HepG2 (cell line): ENCODE measurements around the gene ARHGEF1. TPM values are rescaled to one million over a fixed set of nuclear protein-coding genes. Genes with fewer than 3 reads are reported as not detected.

ENCODE experiments used
- ATAC-seq: fragments of 200-7000 bp; cut with Tn5 transposase; 3 replicates; pipeline ENCODE4 v1.9.1; 2020; ENCODE audit warnings: mild to moderate bottlenecking, moderate library complexity
- BruUV-seq: library from RNA; stranded (reverse); fragments of 400-500 nt; replicated peaks from 2 replicates; lab custom pipeline; 2021; lab: Mats Ljungman, UMichigan
- CTCF ChIA-PET: fragments of 300-600 bp; formaldehyde crosslinking; extraction: SDS; loops from one replicate; lab custom pipeline; 2021; ENCODE audit warnings: low total read pairs, inconsistent platforms, low intra/inter-chr PET ratio; lab: Yijun Ruan, JAX
- POLR2A ChIA-PET: fragments of 350-600 bp; sonication (Branson Sonifier 250); formaldehyde crosslinking; loops from one replicate; lab custom pipeline; 2020; ENCODE audit warnings: antibody characterized with exemption, inconsistent platforms; lab: Yijun Ruan, JAX
- DNase-seq: peaks from one replicate; pipeline ENCODE4 v3.0.0-alpha.2; 2015; ENCODE audit warnings: low spot score
- FAIRE-seq: peaks from 3 replicates; lab custom pipeline; 2011; peaks lifted over from hg19 to GRCh38; lab: Jason Lieb, UNC
- H2AFZ ChIP-seq: one replicate; pipeline ENCODE4 v1.6.1; 2011; ENCODE audit warnings: low read length, inconsistent platforms
- H3K27ac ChIP-seq: fragments of 300-600 bp; 3 replicates; pipeline ENCODE4 v1.8.0; 2011; ENCODE audit warnings: mixed run types, mild to moderate bottlenecking, mixed read lengths, low read length, inconsistent platforms; ENCODE audit not compliant: insufficient read depth; ENCODE audit errors: extremely low read length
- H3K27me3 ChIP-seq, 2 experiments: fragments of 200-600 bp in 1 of 2; 2 replicates in 1 of 2; 3 replicates in 1 of 2; pipeline versions ENCODE4 v1.6.0 to v1.8.0; 2011; ENCODE audit warnings: low read length in 2 of 2, mild to moderate bottlenecking in 2 of 2, moderate library complexity in 2 of 2, inconsistent platforms in 1 of 2; ENCODE audit not compliant: insufficient read depth in 2 of 2, control insufficient read depth in 1 of 2
- H3K36me3 ChIP-seq, 2 experiments: fragments of 200-600 bp in 1 of 2; replicated peaks in 1 of 2; 2 replicates in 1 of 2; 3 replicates in 1 of 2; pipeline versions ENCODE4 v1.5.1 to v1.8.0; 2011; ENCODE audit warnings: low read length in 2 of 2, inconsistent platforms in 1 of 2; ENCODE audit not compliant: insufficient read depth in 2 of 2, control insufficient read depth in 1 of 2
- H3K4me1 ChIP-seq: 2 replicates; pipeline ENCODE4 v1.5.1; 2012; ENCODE audit warnings: low read length, inconsistent platforms; ENCODE audit not compliant: insufficient read depth
- H3K4me2 ChIP-seq: 2 replicates; pipeline ENCODE4 v1.6.0; 2011; ENCODE audit warnings: low read depth, low read length, inconsistent platforms
- H3K4me3 ChIP-seq, 3 experiments: fragments of 200-600 bp in 1 of 3; sonication (generic), shearing (Covaris generic) in 1 of 3; replicated peaks in 1 of 3; 2 replicates each; pipeline ENCODE4 v1.5.1; 2011 to 2016; ENCODE audit warnings: low read length in 3 of 3, inconsistent platforms in 2 of 3, low read depth in 2 of 3, mild to moderate bottlenecking in 2 of 3, control low read depth in 1 of 3, mixed read lengths in 1 of 3; ENCODE audit not compliant: insufficient read depth in 1 of 3
- H3K79me2 ChIP-seq: one replicate; pipeline ENCODE4 v1.6.1; 2011; ENCODE audit warnings: low read length, inconsistent platforms; ENCODE audit not compliant: insufficient read depth
- H3K9ac ChIP-seq: 2 replicates; pipeline ENCODE4 v1.6.0; 2011; ENCODE audit warnings: mild to moderate bottlenecking, low read depth, low read length, inconsistent platforms; ENCODE audit not compliant: insufficient read depth
- H3K9me3 ChIP-seq: 2 replicates; pipeline ENCODE4 v1.5.1; 2012; ENCODE audit warnings: mild to moderate bottlenecking, low read length
- H4K20me1 ChIP-seq: 2 replicates; pipeline ENCODE4 v1.6.0; 2011; ENCODE audit warnings: inconsistent platforms, mild to moderate bottlenecking, low read length, moderate library complexity; ENCODE audit not compliant: insufficient read depth
- BORCS8-MEF2B ChIP-seq: sonication (generic); formaldehyde crosslinking; IDR thresholded peaks from 2 replicates; pipeline ENCODE4 v1.8.0; 2022; ENCODE audit warnings: mild to moderate bottlenecking, missing genetic modification reagents
- EP300 ChIP-seq, 3 experiments: sonication (generic) in 1 of 3; formaldehyde crosslinking in 1 of 3; IDR thresholded peaks; 2 replicates each; pipeline versions ENCODE4 v1.5.1 to v1.6.1; 2011 to 2020; ENCODE audit warnings: low read depth in 2 of 3, low read length in 2 of 3, borderline replicate concordance in 1 of 3, improper control_type of control experiment in 1 of 3, mild to moderate bottlenecking in 1 of 3, missing genetic modification reagents in 1 of 3, moderate library complexity in 1 of 3
- GTF2F1 ChIP-seq: fragments of 150-350 bp; IDR thresholded peaks from 2 replicates; pipeline ENCODE4 v1.6.1; 2014; ENCODE audit warnings: low read length
- HNRNPL ChIP-seq: fragments of 200-400 bp; formaldehyde crosslinking; IDR thresholded peaks from 2 replicates; pipeline ENCODE4 v1.6.1; 2017; ENCODE audit warnings: mild to moderate bottlenecking, low read depth, low read length
- MATR3 ChIP-seq: sonication (generic); formaldehyde crosslinking; IDR thresholded peaks from 2 replicates; pipeline ENCODE4 v1.4.0; 2020; ENCODE audit warnings: missing genetic modification reagents
- NFE2L2 ChIP-seq: fragments of 150-350 bp; IDR thresholded peaks from 2 replicates; pipeline ENCODE4 v1.6.1; 2014; ENCODE audit warnings: low read length
- NFKBIZ ChIP-seq: IDR thresholded peaks from 2 replicates; pipeline ENCODE4 v1.6.1; 2018; ENCODE audit warnings: missing genetic modification reagents, missing compliant biosample characterization
- REXO4 ChIP-seq: sonication (generic); formaldehyde crosslinking; IDR thresholded peaks from 2 replicates; pipeline ENCODE4 v1.8.0; 2022; ENCODE audit warnings: missing genetic modification reagents, mild to moderate bottlenecking, borderline replicate concordance
- RORA ChIP-seq: sonication (generic); formaldehyde crosslinking; IDR thresholded peaks from 2 replicates; pipeline ENCODE4 v1.5.0; 2020; ENCODE audit warnings: mild to moderate bottlenecking, missing genetic modification reagents, moderate library complexity
- TBL1XR1 ChIP-seq: fragments of 150-350 bp; IDR thresholded peaks from 2 replicates; pipeline ENCODE4 v1.6.1; 2014; ENCODE audit warnings: borderline replicate concordance, low read length; ENCODE audit not compliant: partially characterized antibody
- THYN1 ChIP-seq: sonication (generic); formaldehyde crosslinking; IDR thresholded peaks from 2 replicates; pipeline ENCODE4 v1.8.1; 2023; ENCODE audit warnings: low read depth, mild to moderate bottlenecking, moderate library complexity, missing genetic modification reagents, borderline replicate concordance
- ZNF205 ChIP-seq: IDR thresholded peaks from 2 replicates; pipeline ENCODE4 v1.6.1; 2018; ENCODE audit warnings: missing biosample characterization, missing genetic modification reagents
- ZNF224 ChIP-seq: sonication (generic); formaldehyde crosslinking; IDR thresholded peaks from 2 replicates; pipeline ENCODE4 v1.5.0; 2020; ENCODE audit warnings: mild to moderate bottlenecking, missing genetic modification reagents
- ZNF615 ChIP-seq: sonication (generic); formaldehyde crosslinking; IDR thresholded peaks from 2 replicates; pipeline ENCODE4 v1.5.0; 2020; ENCODE audit warnings: mild to moderate bottlenecking, missing genetic modification reagents, borderline replicate concordance
- ZNF891 ChIP-seq: sonication (generic); formaldehyde crosslinking; IDR thresholded peaks from 2 replicates; pipeline ENCODE4 v1.5.0; 2020; ENCODE audit warnings: mild to moderate bottlenecking, missing genetic modification reagents
- ZSCAN20 ChIP-seq: sonication (generic); formaldehyde crosslinking; IDR thresholded peaks from 2 replicates; pipeline ENCODE4 v1.4.0; 2020; ENCODE audit warnings: missing genetic modification reagents, mild to moderate bottlenecking, borderline replicate concordance
- WGBS: methylation state at CpG from one replicate; pipeline ENCODE4 v1.1.6; 2017; ENCODE audit warnings: low lambda C conversion rate; 5-methylcytosine and 5-hydroxymethylcytosine counted together
- in situ Hi-C: cut with HindIII; loops from 2 replicates; pipeline ENCODE4 v1.10.0; 2017; ENCODE audit warnings: low pct_unique_long_range_greater_than_20kb; ENCODE audit not compliant: extremely low pct_ligation_motif_present
- intact Hi-C: fragments of 100-400 bp; cut with micrococcal nuclease; formaldehyde crosslinking; loops from one replicate; pipeline ENCODE4 v1.10.0; 2022; ENCODE audit not compliant: unreplicated experiment
- polyA plus RNA-seq, 8 experiments: library from polyadenylated mRNA; depleted of rRNA in 3 of 8; stranded (reverse) in 7 of 8; unstranded in 1 of 8; fragments of >200 nt; fragmentation: Illumina TruSeq in 4 of 8; extraction: Trizol in 4 of 8; gene quantifications; 2 replicates each; pipeline versions ENCODE4 v1.2.1 to v1.2.3, GENCODE V29; 2011 to 2016; ENCODE audit warnings: low read depth in 4 of 8, missing spikeins in 1 of 8, mixed read lengths in 1 of 8; ENCODE audit not compliant: insufficient read depth in 1 of 8
- total RNA-seq, 5 experiments: library from RNA; depleted of rRNA; stranded (reverse); fragments of >200 nt; fragmentation: Illumina TruSeq; extraction: Trizol; gene quantifications; 2 replicates each; pipeline ENCODE4 v1.2.3, GENCODE V29; 2016; ENCODE audit warnings: low read depth in 1 of 5
- TF ChIP-seq, protein P1 (sequence below): sonication (generic); formaldehyde crosslinking; IDR thresholded peaks from 2 replicates; pipeline ENCODE4 v1.4.0; 2020; ENCODE audit warnings: missing genetic modification reagents, borderline replicate concordance
- TF ChIP-seq, protein P2 (sequence below): conservative IDR thresholded peaks from 2 replicates; pipeline ENCODE4 v1.6.1; 2018; ENCODE audit warnings: missing genetic modification reagents

The ARHGEF1 gene
- total and polyA plus RNA-seq, 2 of the 13 experiments (the other 11 are each of a cell fraction or from before 2014, with no cell fraction given): 33.7 to 34.7 TPM

DNA sequence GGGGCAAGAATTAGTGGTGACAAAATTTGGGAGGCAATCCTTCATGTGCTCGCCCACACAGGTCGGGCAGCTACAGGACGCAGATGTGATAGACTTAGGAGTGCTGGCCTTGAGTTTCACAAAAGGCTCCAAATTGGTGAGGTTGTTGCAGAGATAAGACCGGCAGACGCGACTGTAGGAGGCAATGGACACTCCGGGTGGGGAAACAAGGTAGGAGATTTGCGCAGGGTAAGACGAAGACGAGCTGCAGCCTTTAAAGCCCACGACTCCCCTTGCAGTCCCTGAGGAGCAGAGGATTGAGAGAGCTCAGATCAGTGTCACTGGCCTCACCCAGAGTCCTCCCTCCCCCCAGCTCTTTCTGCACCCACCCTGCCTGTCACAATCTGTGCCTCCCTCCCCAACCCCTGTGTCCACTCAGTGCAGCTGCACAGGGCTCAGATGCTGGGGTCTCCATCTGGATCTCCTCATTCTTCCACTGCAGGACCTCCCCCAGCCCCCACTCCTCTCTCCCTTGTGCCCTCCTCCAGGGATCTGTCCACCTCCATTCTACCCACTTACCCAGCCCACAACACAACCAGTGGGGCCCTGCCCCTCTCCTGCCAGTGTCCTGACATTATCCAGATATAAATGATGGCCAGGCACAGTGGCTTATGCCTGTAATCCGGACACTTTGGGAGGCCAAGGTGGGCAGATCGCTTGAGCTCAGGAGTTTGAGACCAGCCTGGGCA lies 44.8 kb upstream of the ARHGEF1 start (continued):
- TF ChIP-seq, protein P1, sequence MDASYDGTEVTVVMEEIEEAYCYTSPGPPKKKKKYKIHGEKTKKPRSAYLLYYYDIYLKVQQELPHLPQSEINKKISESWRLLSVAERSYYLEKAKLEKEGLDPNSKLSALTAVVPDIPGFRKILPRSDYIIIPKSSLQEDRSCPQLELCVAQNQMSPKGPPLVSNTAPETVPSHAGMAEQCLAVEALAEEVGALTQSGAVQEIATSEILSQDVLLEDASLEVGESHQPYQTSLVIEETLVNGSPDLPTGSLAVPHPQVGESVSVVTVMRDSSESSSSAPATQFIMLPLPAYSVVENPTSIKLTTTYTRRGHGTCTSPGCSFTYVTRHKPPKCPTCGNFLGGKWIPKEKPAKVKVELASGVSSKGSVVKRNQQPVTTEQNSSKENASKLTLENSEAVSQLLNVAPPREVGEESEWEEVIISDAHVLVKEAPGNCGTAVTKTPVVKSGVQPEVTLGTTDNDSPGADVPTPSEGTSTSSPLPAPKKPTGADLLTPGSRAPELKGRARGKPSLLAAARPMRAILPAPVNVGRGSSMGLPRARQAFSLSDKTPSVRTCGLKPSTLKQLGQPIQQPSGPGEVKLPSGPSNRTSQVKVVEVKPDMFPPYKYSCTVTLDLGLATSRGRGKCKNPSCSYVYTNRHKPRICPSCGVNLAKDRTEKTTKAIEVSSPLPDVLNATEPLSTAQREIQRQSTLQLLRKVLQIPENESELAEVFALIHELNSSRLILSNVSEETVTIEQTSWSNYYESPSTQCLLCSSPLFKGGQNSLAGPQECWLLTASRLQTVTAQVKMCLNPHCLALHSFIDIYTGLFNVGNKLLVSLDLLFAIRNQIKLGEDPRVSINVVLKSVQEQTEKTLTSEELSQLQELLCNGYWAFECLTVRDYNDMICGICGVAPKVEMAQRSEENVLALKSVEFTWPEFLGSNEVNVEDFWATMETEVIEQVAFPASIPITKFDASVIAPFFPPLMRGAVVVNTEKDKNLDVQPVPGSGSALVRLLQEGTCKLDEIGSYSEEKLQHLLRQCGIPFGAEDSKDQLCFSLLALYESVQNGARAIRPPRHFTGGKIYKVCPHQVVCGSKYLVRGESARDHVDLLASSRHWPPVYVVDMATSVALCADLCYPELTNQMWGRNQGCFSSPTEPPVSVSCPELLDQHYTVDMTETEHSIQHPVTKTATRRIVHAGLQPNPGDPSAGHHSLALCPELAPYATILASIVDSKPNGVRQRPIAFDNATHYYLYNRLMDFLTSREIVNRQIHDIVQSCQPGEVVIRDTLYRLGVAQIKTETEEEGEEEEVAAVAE: no peak
- no peak for TF ChIP-seq BORCS8-MEF2B
- no peak for TF ChIP-seq ZSCAN20 (CRISPR knock-in tag)
- no peak for TF ChIP-seq RORA (CRISPR knock-in tag)
- no peak for TF ChIP-seq MATR3 (CRISPR knock-in tag)
- TF ChIP-seq ZNF224: no peak
- TF ChIP-seq REXO4 (CRISPR knock-in tag): no peak
- TF ChIP-seq, all 625 proteins: peak for 0

DNA sequence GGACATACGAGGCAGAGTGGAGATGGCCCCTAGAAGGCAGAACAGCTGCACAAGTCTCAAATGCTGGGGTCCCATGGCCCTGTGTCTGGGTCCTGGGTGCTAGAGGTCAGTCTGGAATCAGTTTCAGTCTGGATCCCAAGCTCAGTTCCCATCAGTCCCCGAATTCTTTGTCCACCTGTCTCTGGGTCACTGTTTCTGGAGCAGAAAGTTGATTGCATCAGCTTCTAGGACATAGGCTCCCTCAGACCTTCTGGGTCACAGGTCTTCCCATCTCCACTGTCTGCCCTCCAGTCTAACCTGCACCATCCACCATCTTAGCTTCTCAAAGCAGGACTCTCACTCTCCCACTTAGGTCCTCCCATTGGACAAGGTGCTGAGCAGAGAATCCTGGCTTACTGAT lies 43.8 kb upstream of the ARHGEF1 start:
- POLR2A ChIA-PET: no interaction called here
- intact Hi-C loops: no loop called here
- ATAC-seq: no peak
- Histone ChIP-seq H4K20me1 (no peaks in the 10 kb centered on the region), H3K4me3 (no peak overlapping the region), H3K4me2 (no peak overlapping the region), H3K9ac (no peak overlapping the region), H3K27ac (no peak overlapping the region), H3K36me3 (no peaks in the 10 kb centered on the region), H3K4me1 (peaks cover 18% of the 10 kb centered on the region), H3K9me3 (no peaks in the 10 kb centered on the region), H2AFZ (no peak overlapping the region), H3K79me2 (no peaks in the 10 kb centered on the region), H3K27me3 (peaks cover 4 to 33% of the 10 kb centered on the region in 2 experiments; a peak in 4 of 5 replicates)
- no TSS peak for BruUV-seq
- WGBS: 0% methylated on average over 2 of the region's 2 CpGs
- DNase-seq: no peak
- in situ Hi-C loops: no loop called here
- TF ChIP-seq ZNF891 (CRISPR knock-in tag) (no peak), ZNF615 (CRISPR knock-in tag) (no peak), GTF2F1 (no peak), EP300 (IDR thresholded peaks at IDR 0.05; ENCODE audit: low read depth in 2 of 2, low read length in 2 of 2) (no peak), EP300 (CRISPR knock-in tag; IDR thresholded peaks at IDR 0.05; ENCODE audit: borderline replicate concordance) (no peak), NFE2L2 (no peak), ZNF205 (no peak), HNRNPL (no peak), TBL1XR1 (no peak), NFKBIZ (CRISPR knock-in tag) (no peak), THYN1 (CRISPR knock-in tag) (no peak)
- TF ChIP-seq, protein P2, sequence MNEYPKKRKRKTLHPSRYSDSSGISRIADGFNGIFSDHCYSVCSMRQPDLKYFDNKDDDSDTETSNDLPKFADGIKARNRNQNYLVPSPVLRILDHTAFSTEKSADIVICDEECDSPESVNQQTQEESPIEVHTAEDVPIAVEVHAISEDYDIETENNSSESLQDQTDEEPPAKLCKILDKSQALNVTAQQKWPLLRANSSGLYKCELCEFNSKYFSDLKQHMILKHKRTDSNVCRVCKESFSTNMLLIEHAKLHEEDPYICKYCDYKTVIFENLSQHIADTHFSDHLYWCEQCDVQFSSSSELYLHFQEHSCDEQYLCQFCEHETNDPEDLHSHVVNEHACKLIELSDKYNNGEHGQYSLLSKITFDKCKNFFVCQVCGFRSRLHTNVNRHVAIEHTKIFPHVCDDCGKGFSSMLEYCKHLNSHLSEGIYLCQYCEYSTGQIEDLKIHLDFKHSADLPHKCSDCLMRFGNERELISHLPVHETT (CRISPR knock-in tag): no peak
- CTCF ChIA-PET: no interaction called here
- FAIRE-seq: no peak
